GDM1 (cell line): Measurements from ENCODE around the gene IMPDH1.

Experiments used
- DNase-seq: peaks from one replicate; lab custom pipeline; 2025; lab: John Stamatoyannopoulos, UW

IMPDH1 gene

DNA sequence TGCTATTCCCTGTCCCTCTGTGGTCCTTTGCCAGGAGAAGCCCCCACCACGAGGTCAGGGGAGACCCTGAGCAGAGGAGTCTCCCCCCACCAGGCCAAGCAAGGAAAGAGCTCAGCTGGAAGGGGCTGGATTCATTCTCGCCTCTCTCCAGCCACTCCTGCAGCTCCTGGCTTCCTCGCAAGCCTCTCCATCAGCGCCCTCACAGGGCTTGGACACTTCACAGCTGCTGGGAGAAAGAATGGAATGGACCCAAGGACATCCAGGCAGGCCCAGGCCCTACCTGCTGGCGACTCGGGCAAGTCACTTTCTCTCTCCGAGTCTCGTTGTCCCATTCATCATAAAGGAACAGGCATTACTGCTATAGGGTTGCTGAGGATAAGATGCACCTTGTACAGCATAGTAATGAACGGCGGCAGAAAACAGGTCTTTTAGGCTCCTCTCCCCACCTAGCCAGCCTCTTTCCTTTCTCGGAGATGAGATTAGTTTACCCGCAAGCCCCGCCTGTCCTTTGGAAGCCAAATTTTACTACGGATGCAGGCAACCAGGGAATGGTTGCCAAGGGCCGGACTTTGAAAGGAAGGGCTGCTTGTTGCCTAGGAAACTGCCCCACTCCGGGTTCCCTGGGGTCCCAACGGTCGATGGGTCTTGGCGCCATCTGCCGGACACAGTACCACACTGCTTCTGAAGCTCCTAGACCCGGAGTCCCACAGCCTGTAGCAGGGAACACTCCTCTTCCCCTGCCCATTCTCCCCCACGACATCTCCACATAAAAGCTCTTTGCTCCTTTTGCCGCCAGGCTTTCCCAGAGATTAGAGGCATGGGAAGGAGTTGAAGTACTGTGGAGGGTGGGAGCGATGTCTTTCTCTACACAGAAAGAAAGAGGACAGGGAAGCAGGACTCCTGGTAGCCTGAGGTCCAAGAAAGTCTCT, 22.3 kb downstream of the IMPDH1 start:
- peak; percentile 30 for DNase-seq

DNA sequence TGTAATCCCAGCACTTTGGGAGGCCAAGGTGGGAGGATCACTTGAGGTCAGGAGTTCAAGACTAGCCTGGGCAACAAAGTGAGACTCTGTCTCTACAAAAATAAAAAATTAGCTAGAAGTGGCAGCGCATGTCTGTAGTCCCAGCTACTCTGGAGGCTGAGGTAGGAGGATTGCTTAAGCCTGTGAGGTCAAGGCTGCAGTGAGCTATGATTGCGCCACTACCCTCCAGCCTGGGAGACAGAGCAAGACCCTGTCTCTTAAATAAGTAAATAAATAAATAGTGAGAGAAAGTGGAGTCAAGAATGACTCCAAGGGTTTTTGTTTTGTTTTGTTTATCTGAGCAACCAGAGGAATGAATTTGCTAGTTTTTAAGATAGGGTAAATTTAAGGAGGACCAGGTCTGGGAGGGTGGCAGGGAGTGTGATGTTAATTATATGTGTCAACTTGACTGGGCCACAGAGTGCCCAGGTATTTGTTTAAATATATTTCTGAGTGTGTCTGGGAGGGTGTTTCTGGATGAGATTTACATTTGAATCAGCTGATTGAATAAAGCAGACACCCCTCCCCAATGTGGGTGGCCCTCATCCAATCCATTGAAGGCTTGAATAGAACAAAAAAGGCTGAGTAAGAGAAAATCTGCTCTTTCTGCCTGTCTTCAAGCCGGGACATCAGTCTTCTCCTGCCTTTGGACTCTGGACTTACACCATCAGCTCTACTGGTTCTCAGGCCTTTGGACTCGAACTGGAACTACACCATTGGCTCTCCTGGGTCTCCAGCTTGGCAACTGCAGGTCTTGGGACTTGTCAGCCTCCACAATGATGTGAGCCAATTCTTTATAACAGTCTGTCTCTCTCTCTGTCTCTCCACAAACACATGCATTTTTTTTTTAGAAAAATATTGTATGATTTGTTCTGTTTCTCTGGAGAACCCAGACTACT, 23.5 kb downstream of the IMPDH1 start:
- no peak for DNase-seq

DNA sequence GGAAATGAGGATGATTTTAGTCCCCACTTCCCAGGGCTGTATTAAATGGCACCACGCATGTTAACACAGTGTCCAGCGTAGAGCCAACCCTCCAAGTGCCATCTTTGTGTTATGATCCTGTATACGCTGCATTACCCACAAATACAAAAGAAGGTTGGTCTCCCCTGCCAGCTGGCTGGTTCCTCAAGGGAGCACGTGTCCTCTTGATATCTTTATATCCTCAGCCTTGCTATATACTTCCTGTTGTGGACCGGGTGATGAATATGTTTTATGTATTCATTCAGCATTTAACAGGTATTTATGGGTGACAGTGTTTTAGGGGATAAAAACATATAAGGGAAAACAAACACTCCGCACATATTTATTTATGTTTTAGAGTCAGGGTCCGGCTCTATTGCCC, 25.1 kb downstream of the IMPDH1 start:
- DNase-seq, result no peak

DNA sequence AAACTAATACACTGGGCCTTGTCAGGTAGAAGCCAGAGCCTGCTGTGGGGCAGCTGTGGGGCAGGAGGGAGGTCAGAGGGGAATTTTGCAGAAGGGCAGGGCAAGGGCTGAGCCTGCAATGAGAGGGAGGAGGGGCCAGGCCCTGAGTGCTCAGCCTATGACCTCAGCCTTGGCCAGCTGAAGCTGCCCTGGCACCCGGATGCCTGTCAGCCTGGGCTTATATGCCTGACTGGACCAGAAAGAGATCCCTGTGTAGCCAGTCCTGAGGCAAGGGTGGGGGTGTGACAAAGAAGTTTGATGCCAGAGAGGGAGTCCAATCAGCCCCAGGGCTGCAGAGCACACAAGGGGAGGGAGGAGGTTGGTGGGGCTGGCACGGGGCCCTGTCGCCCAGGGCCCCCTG, 26.0 kb downstream of the IMPDH1 start:
- no peak for DNase-seq

DNA sequence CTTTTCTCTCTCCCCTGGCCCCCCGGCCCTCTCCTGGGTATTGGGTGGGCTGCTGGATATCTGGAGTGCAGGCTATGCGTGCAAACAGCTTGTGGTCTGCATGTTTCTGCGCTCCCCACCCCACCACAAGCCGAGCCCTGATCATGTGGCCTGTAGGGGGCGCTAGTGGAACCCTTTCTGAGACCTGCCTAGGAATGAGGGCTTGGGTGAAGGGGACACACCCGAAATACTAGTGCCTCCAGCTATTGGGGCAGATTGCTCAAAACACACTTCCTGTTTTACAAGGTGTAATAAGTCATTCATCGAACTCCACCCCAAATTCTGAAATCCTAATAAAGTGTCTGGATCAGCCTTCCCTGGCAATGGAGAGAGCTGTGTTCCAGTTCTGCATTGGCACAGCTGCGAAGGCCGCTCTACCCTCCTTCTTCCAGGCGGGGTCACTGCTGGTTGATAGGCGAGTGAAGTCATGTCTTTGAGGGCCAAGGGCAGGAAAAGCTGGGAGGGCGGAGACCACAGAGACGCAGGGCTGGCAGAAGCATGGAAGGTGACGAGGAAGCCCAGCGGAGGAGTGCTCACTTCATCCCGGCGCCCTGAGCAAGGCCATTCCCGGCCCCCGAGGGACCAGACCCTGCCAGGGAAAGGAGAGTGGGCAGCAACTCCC, 28.5 kb downstream of the IMPDH1 start:
- no peak for DNase-seq

DNA sequence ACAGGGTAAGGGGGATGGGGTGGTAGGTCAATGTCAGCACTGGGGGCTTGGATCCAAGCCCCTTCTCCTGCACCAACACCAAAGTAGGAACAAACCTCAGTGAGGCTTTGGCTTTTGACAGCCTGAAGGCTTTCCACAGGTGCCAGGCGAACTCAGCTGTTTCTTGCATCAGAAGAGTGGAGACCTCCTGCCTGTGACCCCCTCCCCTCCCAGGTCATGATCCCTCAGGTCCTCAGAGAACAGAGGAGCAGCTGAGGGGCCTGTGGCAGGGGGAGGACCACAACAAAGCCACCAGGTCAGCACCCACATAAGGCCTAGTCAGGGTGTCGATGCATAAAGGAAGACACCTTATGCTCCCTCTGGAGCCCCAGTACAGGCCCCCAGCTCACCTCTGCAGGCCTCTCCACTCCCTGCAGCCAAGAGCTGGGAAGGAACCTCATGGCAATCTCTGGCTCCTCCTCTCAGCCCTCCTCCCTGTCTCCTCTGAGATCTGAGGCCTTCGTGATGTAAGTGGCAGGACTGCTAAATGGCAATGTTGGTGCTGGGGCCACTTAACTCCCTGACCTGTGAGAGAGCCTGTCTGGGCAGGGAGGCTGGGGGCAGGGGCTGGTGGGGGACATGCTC, 29.2 kb downstream of the IMPDH1 start:
- DNase-seq, result no peak

DNA sequence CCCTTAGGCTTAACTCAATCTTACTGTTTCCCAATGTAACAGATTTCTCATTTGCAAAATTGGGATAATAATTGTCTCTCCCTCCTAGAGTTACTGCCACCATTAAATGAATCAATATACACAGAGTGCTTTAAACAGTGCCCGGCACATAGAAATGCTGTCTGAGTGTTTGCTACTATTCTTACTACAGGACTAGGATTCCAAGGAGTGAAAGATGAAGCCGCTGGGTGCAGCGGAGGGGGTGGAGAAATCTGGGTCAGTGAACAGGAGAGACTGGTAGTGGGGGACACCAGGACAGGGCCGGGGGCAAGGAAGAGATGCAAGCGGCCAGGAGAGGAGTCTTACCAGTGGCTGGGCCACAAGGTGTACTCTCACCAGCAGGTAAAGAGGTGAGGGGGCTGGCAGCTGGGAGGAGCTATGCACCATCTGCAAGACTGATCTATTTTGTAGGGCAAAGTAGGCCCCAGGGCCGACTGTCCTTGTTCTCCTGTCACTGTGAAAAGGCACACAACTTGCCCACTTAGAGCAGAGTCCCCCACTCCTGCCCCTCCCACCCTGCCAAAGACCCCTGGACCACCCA, 29.8 kb downstream of the IMPDH1 start:
- DNase-seq, result no peak

DNA sequence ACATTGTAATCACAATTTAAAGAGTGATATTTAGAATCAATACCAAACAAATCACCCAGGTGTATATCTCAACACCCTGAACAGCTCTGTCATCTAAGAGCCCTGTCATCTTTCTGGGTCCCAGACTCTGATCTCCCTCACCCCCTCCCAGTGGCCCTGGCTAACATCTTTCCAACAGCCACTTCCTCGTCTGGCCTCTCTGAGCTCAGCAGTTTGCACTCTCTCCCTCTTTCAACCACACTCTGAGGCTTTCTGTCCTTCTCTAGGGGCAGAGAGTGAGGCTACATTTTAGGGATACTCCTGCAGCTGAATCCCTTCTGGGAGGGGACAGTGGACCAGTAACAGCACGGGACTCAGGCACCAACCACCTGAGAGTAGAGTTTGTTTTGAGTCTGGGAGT, 31.1 kb downstream of the IMPDH1 start:
- DNase-seq, result no peak

DNA sequence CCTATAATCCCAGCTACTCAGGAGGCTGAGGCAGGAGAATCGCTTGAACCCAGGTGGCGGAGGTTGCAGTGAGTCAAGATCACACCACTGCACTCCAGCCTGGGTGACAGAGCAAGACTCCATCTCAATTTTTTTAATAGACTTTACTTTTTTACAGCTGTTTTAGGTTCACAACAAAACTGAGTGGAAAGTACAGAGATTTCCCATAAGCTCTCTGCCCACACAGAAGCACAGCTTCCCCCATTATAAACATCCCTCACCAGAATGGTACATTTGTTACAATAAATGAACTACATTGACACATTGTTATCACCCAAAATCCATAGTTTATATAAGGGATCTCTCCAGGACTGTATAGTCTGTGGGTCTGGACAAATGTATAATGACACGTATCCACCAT, 33.7 kb downstream of the IMPDH1 start:
- no peak for DNase-seq

DNA sequence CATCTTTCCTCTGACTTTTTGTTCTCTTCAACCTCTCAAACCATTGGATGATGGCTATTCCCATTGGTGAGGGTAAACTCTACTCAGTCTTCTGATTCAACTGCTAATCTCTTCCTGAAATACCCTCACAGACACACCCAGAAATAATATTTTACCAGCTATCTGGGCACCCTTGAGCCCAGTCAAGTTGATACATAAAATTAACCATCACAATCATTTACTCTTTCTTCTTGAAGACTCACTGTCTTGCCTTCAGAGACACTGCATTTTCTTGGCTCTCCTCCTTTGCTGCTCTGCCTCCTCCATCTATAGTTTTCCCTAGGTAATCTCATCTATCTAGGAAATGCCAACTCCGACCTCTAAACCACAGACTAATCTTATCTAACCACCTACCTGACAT, 35.7 kb downstream of the IMPDH1 start:
- no peak for DNase-seq

DNA sequence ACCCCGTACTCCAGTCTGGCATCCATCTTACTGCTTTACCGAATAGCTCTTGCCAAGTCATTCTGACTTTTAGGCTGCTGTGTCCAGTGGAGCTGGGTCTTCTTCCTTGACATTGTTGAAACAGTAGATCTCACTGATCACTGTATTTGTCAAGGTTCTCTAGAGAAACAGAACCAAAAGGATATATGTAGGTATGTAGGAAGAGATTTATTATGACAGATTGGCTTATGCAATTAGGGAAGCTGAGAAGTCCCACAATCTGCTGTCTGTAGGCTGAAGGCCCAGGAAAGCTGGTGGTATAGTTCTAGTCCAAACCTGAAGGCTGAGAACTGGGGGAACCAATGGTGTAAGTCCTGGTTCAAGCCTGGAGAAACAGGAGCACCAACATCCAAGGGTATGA, 36.2 kb downstream of the IMPDH1 start:
- DNase-seq, result no peak

DNA sequence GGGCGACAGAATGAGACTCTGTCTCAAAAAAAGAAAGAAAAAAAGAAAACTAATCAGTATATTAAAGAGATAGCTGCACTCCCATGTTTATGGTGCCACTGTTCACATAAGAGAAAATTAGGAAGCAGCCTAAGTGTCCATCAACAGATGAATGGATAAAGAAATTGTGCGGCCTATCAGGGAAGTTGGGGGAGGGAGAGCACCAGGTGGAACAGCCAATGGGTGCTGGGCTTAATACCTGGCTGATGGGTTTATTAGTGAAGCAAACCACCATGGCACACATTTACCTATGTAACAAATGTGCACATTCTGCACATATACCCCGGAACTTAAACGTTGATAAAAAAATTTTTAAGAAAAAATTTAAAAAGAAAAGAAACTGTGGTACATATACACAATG, 39.3 kb downstream of the IMPDH1 start:
- no peak for DNase-seq

DNA sequence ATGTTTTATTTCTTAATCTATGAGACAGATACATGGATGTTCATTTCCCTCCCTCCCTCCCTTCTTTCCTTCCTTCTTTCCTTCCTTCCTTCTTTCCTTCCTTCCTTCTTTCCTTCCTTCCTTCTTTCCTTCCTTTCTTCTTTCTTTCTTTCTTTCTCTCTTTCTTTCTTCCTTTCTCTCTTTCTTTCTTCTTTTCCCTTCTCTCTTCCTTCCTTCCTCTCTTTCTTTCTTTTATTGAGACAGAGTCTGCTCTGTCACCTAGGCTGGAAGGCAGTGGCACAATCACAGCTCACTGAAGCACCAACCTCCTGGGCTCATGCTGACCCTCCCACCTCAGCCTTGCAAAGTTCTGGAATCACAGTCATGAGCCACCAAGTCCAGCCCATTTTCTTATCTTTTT, 42.8 kb downstream of the IMPDH1 start:
- no peak for DNase-seq

DNA sequence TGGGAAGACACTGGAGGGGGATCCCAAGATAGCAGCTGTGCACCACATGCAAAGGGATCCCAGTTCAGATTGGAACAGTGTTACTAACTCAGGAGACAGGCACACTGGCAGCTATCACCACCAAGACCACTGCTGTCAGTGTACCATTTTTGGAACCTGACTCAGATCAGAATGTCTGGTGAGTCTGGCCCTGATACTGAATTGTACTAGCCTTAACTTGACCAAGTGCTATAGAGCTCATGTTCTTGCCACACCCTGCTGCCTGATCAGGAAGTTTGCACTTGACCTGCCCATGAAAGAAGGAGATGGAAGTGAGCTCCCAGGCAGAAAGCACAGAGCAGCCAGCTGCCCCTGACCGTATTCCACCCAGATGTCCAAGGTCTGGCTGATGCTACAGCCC, 43.5 kb downstream of the IMPDH1 start:
- DNase-seq, result no peak

DNA sequence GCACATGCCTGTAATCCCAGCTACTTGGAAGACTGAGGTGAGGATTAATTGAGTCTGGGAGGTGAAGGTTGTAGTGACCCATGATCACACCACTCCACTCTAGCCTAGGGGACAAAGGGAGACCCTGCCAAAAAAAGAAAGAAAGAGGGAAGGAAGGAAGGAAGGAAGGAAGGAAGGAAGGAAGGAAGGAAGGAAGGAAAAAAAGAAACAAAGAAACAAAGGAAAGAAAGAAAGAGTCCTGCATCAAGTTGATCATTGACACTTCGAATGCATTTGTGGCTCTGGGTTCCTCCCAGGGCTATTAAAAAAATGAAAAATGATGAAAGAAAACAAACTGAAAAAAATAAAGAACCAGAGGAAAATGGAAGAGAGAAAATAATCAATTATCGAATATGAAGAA, 44.4 kb downstream of the IMPDH1 start:
- DNase-seq, result no peak

DNA sequence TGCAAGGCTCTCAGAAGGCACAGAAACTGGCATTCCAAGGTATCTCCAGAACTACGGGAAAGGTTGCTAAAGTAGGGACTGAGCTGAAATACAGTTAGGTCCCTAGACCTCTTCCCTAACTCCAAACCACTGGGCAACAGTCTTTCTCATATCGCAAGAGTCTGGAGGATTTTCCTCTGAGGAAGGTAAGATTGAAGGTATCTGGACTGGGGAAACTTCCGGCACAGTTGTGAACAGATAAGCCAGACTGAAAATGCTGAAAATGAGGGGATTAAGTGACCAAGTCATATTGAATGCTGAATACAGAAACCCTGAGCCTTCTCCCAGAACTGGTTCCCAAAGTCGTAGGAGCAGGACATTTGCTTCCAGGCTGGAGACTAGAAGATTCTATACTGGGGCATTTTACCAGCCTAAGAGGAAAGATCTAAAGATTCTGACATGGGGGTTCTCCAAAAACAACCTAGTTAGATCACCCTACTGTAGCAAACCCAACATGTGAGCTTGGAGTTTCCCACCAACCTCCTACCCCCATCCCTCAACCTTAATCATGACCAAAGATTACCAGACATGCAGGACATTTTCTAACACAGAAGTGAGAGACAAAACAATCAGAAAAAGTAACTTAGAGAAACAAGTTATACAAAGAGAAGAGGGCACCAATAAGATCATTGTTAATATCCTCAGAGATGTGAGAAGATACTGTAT, 45.5 kb downstream of the IMPDH1 start:
- DNase-seq, result no peak

DNA sequence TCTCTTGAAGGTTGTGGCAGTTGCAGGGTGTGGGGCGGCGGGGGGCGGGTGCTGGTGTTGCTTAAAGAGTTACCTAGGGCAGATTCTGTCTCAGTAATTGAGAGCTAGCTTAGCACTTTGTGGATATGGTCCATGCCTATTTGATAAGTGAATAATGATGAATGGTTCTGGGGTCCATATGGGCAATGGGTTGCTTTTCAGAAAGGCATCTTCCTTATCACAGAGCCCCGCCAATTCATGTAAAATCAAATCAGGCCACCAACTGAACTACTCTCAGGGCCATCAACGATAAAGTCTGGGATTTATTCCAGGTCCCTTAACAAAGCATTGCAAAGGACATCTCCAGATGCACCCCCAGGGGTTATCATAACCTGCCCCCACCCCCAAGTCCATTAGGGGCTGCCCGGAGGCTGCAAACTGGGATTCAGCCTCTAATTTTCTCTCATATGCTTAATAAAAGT, 46.5 kb downstream of the IMPDH1 start:
- DNase-seq, result no peak

DNA sequence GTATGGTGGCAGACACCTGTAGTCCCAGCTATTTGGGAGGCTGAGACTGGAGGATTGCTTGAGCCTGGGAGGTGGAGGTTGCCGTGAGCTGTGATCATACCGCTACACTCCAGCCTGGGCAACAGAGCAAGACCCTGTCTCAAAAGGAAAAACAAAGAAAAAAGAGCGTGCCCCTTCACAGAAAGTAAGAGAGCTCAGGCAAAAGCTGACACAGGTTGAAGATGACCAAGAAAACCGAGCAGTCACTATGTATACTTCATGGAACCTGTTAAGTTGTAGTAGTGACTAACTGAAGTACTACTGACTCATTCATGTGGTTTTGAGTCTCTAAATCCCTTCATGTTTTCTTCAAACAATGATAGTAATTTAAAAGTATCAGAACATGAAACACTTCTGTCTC, 47.1 kb downstream of the IMPDH1 start:
- DNase-seq, result no peak

DNA sequence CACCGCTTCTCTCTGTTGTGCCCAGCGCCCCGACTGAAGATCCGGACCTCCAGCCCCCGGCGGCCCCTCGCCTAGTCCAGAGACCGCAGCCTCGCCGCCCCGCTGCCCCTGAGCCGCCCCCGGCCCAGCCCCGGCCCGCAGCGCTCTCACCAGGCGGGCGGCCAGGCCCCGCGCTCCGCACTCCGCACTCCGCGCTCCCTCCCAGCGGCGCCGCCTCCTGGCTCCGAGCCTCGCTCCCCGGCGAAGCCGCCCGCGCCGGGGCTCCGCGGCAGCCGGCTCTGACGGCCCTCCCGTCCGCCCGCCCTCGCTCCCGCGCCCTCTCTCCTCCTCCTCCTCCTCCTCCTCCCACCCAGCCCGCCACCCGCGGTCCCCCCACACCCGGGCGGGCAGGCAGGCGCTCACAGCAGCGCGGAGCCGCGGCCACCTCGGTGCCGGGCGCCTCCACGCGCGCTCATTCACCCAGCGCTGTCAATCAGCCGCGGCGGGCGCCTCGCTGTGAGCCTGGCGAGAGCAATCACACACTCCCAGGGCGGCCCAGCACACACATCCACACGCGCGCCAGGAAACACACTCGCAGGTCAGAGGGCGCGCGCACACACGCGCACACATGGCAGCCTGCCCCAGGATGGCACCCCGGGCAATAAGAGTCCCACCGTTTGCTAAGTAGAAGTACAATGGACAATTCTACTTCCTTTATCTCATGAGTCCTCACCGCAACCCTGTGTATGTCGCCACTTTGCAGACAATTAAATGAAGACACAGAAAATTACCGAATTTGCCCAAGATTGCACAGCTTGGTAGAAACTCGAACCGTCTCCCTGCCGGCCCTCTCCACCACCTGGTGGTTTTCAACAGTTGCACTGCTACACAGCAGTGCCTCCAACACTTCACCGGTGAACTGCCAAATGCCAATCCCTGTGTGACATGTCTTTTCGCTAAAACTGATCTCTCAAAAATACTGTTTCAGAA, 48.1 kb downstream of the IMPDH1 start, which contains the start of gene PRRT4:
TSS of gene PRRT4 (minus strand) at position 280 of the 969 bp plus-strand sequence.
- no peak for DNase-seq

DNA sequence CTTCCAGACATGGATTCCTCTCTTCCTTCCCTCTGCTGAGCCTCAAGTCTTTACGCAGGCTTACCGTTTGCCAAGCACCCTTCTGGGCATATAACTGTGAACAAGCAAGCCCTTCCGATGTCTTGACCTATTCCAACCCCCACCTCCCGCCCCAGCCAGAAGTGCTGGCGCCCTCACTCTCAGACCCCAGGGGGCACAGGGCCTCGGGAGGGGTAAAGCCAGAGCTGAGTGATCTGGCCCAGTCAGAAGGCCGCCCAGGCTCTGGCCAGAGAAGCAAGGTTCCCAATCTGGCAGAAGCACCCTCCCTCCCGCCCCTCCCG, 49.5 kb downstream of the IMPDH1 start:
- DNase-seq, result no peak
